Measurements from ENCODE around the gene HLA-C.
"Not testable (repeated sequence)": the region's sequence is repeated elsewhere in the genome, so short reads cannot be mapped to it uniquely, and the experiment has no call there.

Gene HLA-C

GRCh38 chr6:31270788-31271640 lies 878 bp downstream of the HLA-C start:
- peak; percentile 38 to 73 for DNase-seq (ENCODE audit: low read depth in 2 of 2)

DNA sequence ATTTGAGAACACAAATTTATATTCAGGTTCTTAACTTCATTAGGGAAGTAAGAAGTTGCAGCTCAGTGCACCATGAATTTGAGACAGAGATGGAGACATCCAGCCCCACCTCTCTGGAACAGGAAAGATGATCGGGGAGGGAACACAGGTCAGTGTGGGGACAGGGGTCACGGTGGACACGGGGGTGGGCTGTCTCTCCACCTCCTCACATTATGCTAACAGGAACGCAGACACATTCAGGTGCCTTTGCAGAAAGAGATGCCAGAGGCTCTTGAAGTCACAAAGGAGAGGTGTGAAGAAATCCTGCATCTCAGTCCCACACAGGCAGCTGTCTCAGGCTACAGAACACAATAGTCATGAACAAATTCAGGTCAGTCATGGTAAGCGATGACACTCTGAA lies 3.1 kb downstream of the HLA-C start:
- DNase-seq (ENCODE audit: low read depth in 2 of 2), result no peak

- DNase-seq (ENCODE audit: low read depth in 2 of 2), result no peak
Measured at GRCh38 chr6:31268369-31268765, 3.5 kb downstream of the HLA-C start.

DNA sequence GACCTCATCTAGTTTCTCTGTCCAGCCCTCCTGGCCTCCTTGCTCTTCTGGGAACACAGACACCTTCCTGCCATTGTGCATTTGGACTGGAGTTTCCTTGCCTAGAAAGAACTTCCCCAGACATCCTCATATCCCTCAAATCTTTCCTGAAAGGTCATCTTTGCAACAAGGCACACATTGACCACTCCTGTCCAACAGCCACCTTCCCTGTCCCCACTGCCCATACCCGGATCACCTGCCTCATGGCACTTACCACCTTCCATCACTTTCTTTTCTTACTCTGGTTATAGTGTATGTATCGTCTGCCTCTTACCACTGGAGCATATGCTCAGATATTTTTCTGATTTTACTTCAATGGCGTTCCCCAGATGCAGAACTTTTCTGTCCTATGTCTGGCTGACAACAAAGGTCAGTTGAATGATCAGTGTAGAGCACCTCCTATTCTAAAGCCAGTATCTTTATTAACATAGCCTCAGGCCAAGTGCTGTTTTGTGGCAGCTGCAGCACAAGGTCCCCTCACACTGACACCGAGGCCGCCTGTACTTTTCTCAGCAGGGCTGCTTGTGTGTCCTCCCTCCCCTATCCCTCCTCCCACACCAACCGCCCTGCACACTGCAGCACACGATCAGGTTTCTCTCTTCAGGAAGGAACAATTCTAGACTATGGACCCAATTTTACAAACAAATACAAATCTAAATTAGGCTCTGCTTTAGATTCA lies 4.1 kb downstream of the HLA-C start:
- DNase-seq (ENCODE audit: low read depth in 2 of 2), result no peak

- no peak for DNase-seq (ENCODE audit: low read depth in 2 of 2)
Measured at GRCh38 chr6:31266567-31267360, 5.1 kb downstream of the HLA-C start.

GRCh38 chr6:31265926-31266325 lies 6.0 kb downstream of the HLA-C start:
- no peak for DNase-seq (ENCODE audit: low read depth in 2 of 2)

- not testable (repeated sequence) for DNase-seq (ENCODE audit: low read depth in 2 of 2)
Measured at GRCh38 chr6:31263346-31263933, 8.5 kb downstream of the HLA-C start.

- DNase-seq (ENCODE audit: low read depth in 2 of 2), result not testable (repeated sequence)
Measured at GRCh38 chr6:31259995-31260394, 11.9 kb downstream of the HLA-C start.

DNA sequence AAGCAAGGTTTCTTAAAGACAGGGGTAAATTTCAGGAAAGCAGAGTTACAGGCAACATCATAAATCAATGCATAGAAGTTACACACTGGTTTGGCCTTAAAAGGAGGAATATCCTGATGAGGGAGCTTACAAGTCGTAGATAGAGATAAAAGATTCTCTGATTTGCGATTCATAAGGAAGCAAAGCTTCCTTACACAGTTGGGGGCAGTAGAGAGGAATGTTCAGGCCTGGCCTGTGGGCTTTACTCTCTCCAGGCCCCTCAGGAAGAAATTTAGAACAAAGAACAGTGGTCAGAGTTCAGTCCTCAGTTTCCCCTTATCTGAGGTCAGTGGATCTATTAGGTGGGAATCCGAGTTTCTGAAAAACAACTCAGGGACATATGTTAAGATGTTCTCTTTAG lies 19.3 kb downstream of the HLA-C start:
- DNase-seq (ENCODE audit: low read depth in 2 of 2), result no peak

GRCh38 chr6:31251261-31251660 lies 20.6 kb downstream of the HLA-C start:
- no peak for DNase-seq (ENCODE audit: low read depth in 2 of 2)

- no peak for DNase-seq (ENCODE audit: low read depth in 2 of 2)
Measured at GRCh38 chr6:31249184-31249583, 22.7 kb downstream of the HLA-C start.

DNA sequence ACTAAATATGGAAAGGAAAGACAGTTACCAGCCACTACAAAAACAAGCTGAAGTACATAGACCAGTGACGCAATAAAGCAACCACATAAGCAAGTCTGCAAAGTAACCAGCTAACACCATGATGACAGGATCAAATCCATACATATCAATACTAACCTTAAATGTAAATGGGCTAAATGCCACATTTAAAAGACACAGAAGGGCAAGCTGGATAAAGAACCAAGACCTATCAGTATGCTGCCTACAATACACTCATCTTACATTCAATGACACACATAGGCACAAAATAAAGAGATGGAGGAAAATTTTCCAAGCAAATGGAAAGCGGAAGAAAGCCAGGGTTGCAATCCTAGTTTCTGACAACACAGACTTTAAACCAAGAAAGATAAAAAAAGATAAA lies 24.1 kb downstream of the HLA-C start:
- DNase-seq (ENCODE audit: low read depth in 2 of 2), result no peak

DNA sequence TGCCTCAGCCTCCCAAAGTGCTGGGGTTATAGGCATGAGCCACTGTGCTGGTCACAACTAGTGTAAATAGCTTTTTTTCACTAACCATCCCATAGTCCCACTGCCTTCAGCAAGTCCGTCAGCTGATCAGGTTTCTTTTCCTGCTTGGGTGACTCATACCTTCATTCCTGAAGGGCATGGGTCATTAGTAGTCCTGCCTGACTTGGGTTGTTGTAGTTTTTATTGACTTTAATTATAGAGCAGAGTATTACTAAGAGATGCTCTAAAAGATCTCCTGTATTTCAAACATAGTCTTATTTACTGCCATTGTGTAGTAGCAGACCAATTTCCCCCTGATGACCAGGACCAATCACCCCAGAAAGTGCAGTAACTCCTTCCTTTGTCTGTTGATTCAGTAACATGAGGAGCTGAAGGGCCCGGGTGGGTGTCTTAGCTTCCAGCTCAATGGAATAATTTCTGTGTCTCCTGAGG lies 25.8 kb downstream of the HLA-C start:
- no peak for DNase-seq (ENCODE audit: low read depth in 2 of 2)

GRCh38 chr6:31243508-31243907 lies 28.4 kb downstream of the HLA-C start:
- DNase-seq (ENCODE audit: low read depth in 2 of 2), result no peak

DNA sequence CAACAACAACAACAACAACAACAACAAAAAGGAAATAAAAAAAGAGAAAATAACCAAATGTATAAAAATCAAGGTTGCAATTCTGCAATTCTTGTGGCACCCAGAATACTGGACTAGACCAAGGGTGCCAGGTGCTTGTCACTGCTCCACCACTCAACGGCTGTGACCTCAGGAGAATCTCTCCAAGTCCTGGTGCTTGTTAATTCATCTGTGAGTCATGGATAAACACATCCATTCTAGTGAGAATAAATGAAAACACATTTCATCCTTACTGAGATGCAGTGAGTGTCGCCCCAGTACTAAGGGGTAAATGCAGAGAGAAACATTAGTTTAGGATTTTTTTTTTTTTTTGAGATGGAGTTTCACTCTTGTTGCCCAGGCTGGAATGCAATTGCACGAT lies 32.0 kb downstream of the HLA-C start:
- DNase-seq (ENCODE audit: low read depth in 2 of 2), result no peak

DNA sequence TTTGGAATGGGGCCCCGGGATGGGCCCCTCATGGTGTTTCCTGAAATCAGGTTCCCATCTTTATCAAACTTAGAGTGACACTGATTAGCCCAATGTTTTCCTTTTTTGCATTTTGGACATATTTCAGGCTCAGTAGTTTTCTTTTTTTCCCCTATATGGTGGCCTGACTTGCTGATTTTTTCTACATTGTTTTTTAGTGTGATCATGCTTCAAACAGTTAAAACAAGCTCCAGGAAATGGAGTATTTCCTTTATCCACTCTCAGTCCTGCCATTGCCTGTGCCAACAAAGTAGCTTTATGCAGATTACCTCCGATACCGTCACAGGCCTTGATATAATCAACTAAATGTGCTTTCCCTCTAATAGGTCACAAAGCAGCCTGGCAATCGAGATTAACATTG lies 37.8 kb downstream of the HLA-C start:
- DNase-seq (ENCODE audit: low read depth in 2 of 2), result not testable (repeated sequence)

DNA sequence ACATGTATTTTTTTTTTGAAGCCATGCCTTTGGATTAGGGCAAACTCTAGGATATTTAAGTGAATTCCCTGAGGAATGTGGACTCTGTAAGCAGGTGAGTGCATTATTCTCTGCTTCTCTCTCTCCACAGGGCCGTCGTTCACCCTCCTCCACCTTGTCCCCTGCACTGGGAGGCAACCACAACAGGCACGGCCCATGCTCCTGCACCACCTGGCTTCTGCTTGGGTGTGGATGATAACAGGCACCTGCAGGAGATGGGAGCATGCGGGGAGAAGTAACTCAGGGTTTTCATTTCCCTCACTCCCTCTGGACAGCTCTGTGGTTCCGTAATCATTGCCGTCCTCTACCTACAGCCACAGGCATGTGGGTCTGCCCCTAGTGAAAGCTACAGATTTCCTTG lies 43.4 kb downstream of the HLA-C start:
- no peak for DNase-seq (ENCODE audit: low read depth in 2 of 2)

GRCh38 chr6:31227143-31227542 lies 44.7 kb downstream of the HLA-C start:
- no peak for DNase-seq (ENCODE audit: low read depth in 2 of 2)

DNA sequence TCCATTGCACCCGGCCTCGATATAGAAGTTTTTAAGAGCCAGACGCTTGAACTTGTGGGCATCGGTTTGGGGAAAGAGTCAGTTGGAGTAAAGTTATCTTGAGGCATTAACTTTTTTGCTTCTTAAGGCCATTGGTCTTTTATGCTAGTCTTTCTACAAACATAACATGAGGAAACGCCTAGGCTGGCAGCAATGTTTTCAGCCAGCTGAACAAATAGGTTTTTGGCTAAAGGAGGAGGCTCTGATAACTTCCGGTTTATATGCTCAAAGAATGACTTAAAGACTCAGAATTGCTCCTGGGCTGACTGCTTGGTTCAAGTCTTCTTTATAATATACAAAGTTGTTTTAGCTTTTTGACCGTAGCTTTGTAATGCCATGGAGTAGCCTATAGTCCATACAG lies 46.2 kb downstream of the HLA-C start:
- DNase-seq (ENCODE audit: low read depth in 2 of 2), result no peak

DNA sequence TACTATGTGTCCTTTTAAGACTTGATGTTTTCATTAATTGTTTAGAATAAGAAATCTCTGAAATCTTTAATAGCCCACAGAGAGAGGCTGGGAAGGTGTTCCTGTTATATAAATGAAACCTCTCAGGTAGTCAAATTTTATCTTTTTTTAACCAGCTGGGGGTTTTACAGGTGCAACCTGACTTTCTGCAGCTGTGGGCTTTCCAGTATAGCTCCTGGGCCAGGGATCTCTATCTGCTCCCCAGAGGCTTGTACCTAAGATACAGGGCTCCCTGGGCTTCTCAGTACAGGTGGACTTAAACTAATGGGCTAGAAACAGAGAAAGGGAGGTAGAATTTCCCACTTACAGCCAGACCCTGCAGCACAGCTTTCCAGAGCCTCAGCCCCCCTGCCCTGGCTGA lies 49.4 kb downstream of the HLA-C start:
- DNase-seq (ENCODE audit: low read depth in 2 of 2), result no peak
